Inflammatory macrophage treated with lipopolysaccharide for 4 hours (primary cell): ENCODE results near the gene ARL4D.

Experiments
- DNase-seq: peaks from one replicate; pipeline ENCODE4 v3.0.0-alpha.2; 2020

ARL4D gene

DNA sequence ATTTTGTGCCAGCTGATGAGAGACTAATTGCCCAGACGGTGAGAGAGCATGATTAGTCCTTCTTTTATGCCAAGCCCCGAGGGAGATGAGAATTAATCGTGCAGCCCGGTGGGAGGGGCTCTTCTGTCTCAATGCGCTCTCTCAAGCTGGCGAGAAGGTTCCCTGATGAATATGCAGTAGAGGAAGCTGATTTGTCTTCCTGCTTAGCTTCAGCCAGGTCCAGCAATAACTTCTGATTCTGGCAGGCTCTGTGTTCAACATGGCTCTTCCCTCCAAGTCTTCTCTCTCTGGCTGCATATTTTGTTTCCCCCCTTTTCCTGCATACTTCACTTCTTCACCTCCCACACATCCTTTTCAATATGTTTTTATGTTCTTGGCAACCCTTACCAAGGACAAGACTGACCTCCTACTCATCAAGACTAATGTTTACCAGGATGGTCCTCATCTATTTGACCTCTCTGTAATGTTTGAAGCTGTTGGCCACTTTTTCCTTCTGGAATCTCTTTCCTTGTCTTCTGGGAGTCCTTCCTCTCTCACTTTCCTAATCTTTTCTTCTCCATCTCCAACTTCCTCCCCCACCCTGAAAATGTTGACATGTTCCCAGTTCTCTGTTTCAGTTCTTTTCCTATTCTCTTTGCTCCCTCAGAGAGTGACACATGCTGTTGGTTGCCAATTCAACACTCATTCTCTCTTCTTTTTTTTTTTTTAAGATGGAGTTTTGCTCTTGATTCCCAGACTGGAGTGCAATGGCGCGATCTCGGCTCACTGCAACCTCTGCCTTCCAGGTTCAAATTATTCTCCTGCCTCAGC is 33.1 kb downstream of the ARL4D start:
- peak; percentile 55 for DNase-seq

DNA sequence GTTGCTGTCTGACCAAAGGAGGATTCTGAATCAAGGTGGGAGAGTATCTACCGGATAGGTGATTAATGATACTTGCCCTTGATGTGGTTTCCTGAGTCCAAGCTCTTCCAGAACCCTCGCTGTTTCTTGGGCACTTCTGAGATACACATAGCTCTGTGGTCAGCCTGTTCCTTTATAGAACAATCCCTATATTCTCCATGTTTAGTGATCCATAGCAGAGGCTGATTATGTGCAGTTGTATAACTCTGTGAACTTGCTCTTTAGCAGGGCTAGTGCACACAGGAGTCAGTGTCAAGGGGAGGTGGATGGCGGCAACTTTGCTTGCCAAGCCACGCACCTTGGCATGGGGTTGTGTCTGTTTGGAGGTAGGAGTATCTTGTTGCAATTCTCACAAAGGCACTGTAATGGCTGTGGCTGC is 36.1 kb downstream of the ARL4D start:
- DNase-seq, result no peak

DNA sequence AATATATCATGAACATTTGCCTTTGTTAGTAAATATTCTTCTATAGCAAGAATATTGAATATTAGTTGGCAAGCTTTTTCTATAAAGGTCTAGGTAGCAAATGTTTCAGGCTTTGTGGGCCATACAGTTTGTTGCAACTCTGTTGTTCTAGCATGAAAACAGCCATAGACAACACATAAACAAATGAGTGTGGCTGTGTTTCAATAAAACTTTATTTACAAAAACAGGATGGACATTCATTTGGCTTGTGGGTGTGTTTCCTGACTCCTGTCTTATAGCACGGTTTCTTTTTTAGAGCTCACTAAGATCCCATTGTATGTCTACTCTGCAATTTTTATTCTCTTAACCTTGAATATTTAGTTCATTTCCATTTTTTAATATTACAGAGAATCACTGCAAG is 39.0 kb downstream of the ARL4D start:
- DNase-seq, result no peak

DNA sequence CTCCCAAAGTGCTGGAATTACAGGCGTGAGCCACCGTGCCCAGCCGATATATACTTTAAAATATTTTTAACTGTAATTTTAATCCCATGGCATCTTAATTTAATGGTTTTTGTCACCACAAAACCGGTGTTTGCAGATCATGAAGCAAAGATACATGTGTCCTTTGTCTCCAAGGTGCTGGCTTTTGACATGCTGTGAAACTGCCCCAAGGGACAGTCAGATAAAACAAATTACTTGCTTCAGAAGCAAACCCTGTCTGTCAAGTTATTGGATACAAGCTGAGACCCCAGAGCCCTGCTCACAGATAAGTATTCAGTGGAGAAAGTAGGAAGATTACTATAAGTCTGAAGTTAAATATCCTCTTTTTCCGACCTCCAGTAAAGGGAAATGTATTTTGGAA is 39.8 kb downstream of the ARL4D start:
- no peak for DNase-seq

- no peak for DNase-seq
Measured at GRCh38 chr17:43439041-43439440, 40.2 kb downstream of the ARL4D start.

DNA sequence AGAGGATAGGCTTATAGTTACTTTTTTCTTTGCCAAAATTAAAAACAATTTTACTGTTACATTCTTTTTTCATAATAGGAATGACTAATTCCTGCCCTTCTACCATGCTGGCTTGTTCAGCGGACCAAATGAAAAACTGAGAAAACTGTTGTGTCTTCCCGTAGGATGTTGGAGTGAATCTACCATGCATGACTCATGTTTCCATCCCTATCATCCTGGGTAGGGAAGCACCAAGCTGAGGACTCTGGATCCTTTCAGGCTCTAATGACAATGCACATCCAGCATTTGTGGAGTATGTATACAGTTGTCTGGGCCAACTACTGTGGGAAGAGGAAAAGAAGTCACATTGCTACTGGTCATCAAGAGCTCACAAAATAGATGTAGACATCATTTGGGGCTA is 43.9 kb downstream of the ARL4D start:
- no peak for DNase-seq

DNA sequence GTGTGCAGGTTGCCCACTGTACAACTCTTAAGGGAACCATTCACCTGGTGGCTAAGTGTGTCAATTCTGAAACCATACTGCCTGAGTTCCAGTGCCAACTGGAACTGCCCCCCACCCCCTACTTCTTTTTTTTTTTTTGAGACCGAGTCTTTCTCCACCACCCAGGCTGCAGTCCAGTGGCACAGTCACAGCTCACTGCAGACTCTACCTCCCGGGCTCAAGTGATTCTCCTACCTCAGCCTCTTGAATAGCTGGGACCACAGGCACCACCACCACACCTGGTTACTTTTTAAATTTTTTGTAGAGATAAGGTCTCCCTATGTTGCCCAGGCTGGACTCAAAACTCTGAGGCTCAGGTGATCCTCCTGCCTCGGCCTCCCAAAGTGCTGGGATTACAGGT is 44.6 kb downstream of the ARL4D start:
- DNase-seq, result no peak

- DNase-seq, result no peak
Measured at GRCh38 chr17:43444223-43445008, 45.6 kb downstream of the ARL4D start.

DNA sequence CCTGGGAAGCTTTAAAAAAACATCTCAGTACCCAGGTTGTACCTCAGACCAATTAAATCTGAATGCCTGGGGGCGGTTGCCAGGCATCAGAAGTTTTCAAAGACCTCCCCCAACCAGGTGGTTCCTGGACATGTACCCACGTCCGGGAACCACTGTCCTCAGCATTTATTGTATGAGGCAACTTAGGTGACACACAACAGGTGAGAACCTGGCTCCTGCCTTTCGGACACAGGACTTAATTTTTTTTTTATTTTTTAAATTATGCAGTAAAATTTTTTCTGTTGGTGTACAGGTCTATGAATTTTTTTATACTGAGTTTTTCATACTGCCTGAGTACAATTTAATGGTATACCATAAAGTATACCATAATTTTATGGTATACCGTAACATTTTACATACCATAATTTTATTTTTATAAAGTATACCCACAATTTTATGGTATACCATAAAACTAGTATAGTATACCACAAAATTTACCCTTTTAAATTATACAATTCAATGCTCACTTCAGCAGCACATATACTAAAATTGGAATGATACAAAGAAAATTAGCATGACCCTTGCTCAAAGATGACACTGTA is 46.3 kb downstream of the ARL4D start:
- no peak for DNase-seq

GRCh38 chr17:43446773-43447172 is 48.0 kb downstream of the ARL4D start:
- no peak for DNase-seq

DNA sequence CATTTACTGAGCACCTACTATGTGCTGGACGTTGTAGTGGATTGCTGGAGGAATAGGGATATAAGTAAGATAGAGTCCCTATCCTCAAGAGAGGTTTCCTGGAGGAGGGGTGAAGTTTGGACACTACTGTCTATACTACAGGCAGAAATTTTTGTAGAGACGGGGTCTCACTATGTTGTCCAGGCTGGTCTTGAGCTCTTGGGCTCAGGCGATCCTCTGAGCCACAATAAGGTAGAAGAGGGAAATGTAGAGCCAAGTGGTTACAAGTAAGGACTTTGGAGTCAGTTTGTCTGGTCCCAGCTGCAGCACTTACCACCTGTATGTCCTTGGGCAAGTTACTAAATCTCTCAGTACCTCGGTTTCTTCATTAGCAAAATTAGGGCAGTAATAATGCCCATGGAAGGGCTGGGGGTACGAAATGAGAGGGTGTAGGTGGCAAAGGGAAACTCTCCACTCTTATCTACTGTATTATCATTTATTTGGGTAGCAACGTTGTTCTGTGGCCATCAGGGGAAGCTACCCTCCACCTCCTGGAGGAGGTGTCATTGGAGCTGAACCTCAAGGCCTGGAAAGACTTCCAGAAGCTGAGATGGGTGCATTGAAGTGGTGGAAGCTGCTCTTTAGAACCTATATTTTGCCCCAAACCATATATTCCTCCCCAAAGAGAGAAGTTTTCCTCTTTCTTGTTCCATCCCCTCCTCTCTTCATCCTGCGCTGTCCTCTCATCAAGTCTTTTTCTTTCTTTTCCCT is 50.1 kb downstream of the ARL4D start:
- no peak for DNase-seq

- DNase-seq, result no peak
Measured at GRCh38 chr17:43449470-43450248, 50.9 kb downstream of the ARL4D start.
